Naive B cell (primary cell): ENCODE measurements around the gene SNX25. TPM values are rescaled to one million over a fixed set of nuclear protein-coding genes. Genes with fewer than 3 reads are reported as not detected.
"Not testable (repeated sequence)": the region's sequence is repeated elsewhere in the genome, so short reads cannot be mapped to it uniquely, and the experiment has no call there.

Source experiments
- ATAC-seq, 2 donors: fragments of 150-1000 bp; cut with Tn5 transposase; 2 replicates each; pipeline ENCODE4 v1.10.0; 2021; ENCODE audit warnings: low read depth in 2 of 2, mild to moderate bottlenecking in 2 of 2, moderate library complexity in 2 of 2
- DNase-seq: peaks from one replicate; pipeline ENCODE4 v3.0.0; 2022
- H3K27ac Mint-ChIP-seq, 6 donors: one replicate each; pipeline ENCODE4 v1.8.0; 2020 to 2022; ENCODE audit warnings: mild to moderate bottlenecking in 6 of 6, mixed read lengths in 6 of 6, moderate library complexity in 5 of 6, inconsistent platforms in 2 of 6
- H3K27me3 Mint-ChIP-seq, 3 donors: one replicate each; pipeline ENCODE4 v1.8.0; 2021 to 2022; ENCODE audit warnings: mixed read lengths in 3 of 3, mild to moderate bottlenecking in 1 of 3
- H3K36me3 Mint-ChIP-seq, 2 donors: one replicate each; pipeline ENCODE4 v1.8.0; 2020 to 2022; ENCODE audit warnings: mixed read lengths in 2 of 2, inconsistent platforms in 1 of 2, mild to moderate bottlenecking in 1 of 2
- H3K4me1 Mint-ChIP-seq, 3 donors: one replicate each; pipeline ENCODE4 v1.8.0; 2020 to 2022; ENCODE audit warnings: mixed read lengths in 3 of 3, inconsistent platforms in 1 of 3, mild to moderate bottlenecking in 1 of 3, moderate library complexity in 1 of 3
- H3K4me3 Mint-ChIP-seq, 8 donors: one replicate each; pipeline ENCODE4 v1.8.0; 2020 to 2022; ENCODE audit warnings: mild to moderate bottlenecking in 8 of 8, mixed read lengths in 8 of 8, moderate library complexity in 8 of 8, inconsistent platforms in 2 of 8
- H3K9me3 Mint-ChIP-seq, 7 donors: one replicate each; pipeline ENCODE4 v1.8.0; 2020 to 2022; ENCODE audit warnings: mixed read lengths in 7 of 7, mild to moderate bottlenecking in 5 of 7, inconsistent platforms in 2 of 7, moderate library complexity in 1 of 7
- polyA plus RNA-seq, 6 donors: library from polyadenylated mRNA; unstranded; fragments of 300-500 nt; fragmentation: Illumina TruSeq; gene quantifications; one replicate each; pipeline ENCODE4 v1.2.3, GENCODE V29; 2021; ENCODE audit warnings: low read depth in 6 of 6

Gene SNX25
- polyA plus RNA-seq, 6 donors from 2014 or later, result 10.8 to 28.1 (median 16.8) TPM

GRCh38 chr4:185224597-185224996 is 15.2 kb downstream of the SNX25 start:
- Mint-ChIP-seq H3K27ac (no peak overlapping the region), H3K9me3 (peaks cover 0 to 4% (median 0%) of the 10 kb centered on the region in 7 donors), H3K4me3 (no peak overlapping the region), H3K36me3 (peaks cover 5 to 8% of the 10 kb centered on the region in 2 donors), H3K4me1 (peaks cover 28 to 52% (median 50%) of the 10 kb centered on the region in 3 donors), H3K27me3 (no peaks in the 10 kb centered on the region)
- DNase-seq, result no peak
- no peak for ATAC-seq

- ATAC-seq, result no peak
- Mint-ChIP-seq H3K4me1 (peaks cover 23 to 44% (median 41%) of the 10 kb centered on the region in 3 donors), H3K4me3 (no peak overlapping the region), H3K27ac (peak overlapping the region in 2 of 6 donors; percentile 30 to 68), H3K27me3 (no peaks in the 10 kb centered on the region), H3K36me3 (peaks cover 5 to 8% of the 10 kb centered on the region in 2 donors), H3K9me3 (peaks cover 0 to 4% (median 0%) of the 10 kb centered on the region in 7 donors)
- no peak for DNase-seq
Observed at GRCh38 chr4:185225940-185226339, 16.5 kb downstream of the SNX25 start.

GRCh38 chr4:185227131-185227551 is 17.7 kb downstream of the SNX25 start:
- H3K27ac Mint-ChIP-seq, result no peak overlapping the region
- peaks cover 22 to 40% (median 35%) of the 10 kb centered on the region in 3 donors for H3K4me1 Mint-ChIP-seq
- no peaks in the 10 kb centered on the region for H3K27me3 Mint-ChIP-seq
- H3K36me3 Mint-ChIP-seq, result no peaks in the 10 kb centered on the region
- no peak overlapping the region for H3K4me3 Mint-ChIP-seq
- H3K9me3 Mint-ChIP-seq, result peaks cover 0 to 4% (median 0%) of the 10 kb centered on the region in 7 donors
- ATAC-seq (no peak), DNase-seq (no peak)

GRCh38 chr4:185227713-185228278 is 18.4 kb downstream of the SNX25 start:
- no peak for DNase-seq

GRCh38 chr4:185229021-185229818 is 19.8 kb downstream of the SNX25 start:
- no peaks in the 10 kb centered on the region for H3K36me3 Mint-ChIP-seq
- ATAC-seq (no peak), DNase-seq (no peak)
- no peak overlapping the region for H3K27ac Mint-ChIP-seq
- peaks cover 26 to 33% (median 28%) of the 10 kb centered on the region in 3 donors for H3K4me1 Mint-ChIP-seq
- H3K27me3 Mint-ChIP-seq, result no peaks in the 10 kb centered on the region
- H3K4me3 Mint-ChIP-seq, result no peak overlapping the region
- no peaks in the 10 kb centered on the region for H3K9me3 Mint-ChIP-seq

More at GRCh38 chr4:185227713-185228278, 18.4 kb downstream of the SNX25 start:
- no peak for ATAC-seq
- Mint-ChIP-seq H3K27ac (no peak overlapping the region), H3K9me3 (peaks cover 0 to 4% (median 0%) of the 10 kb centered on the region in 7 donors), H3K4me3 (no peak overlapping the region), H3K27me3 (no peaks in the 10 kb centered on the region), H3K36me3 (no peaks in the 10 kb centered on the region), H3K4me1 (peaks cover 25 to 40% (median 33%) of the 10 kb centered on the region in 3 donors)

- DNase-seq (no peak), ATAC-seq (no peak)
- H3K36me3 Mint-ChIP-seq, result no peaks in the 10 kb centered on the region
- H3K4me1 Mint-ChIP-seq, result peaks cover 18 to 35% (median 25%) of the 10 kb centered on the region in 3 donors
- H3K27me3 Mint-ChIP-seq, result no peaks in the 10 kb centered on the region
- H3K4me3 Mint-ChIP-seq, result no peak overlapping the region
- peak overlapping the region in 2 of 6 donors; percentile 56 to 78 for H3K27ac Mint-ChIP-seq
- no peaks in the 10 kb centered on the region for H3K9me3 Mint-ChIP-seq
Observed at GRCh38 chr4:185232370-185232769, 23.0 kb downstream of the SNX25 start.

GRCh38 chr4:185235119-185235842 is 25.9 kb downstream of the SNX25 start:
- ATAC-seq, result no peak
- H3K4me1 Mint-ChIP-seq, result peaks cover 18 to 47% (median 30%) of the 10 kb centered on the region in 3 donors
- H3K4me3 Mint-ChIP-seq, result peak overlapping the region in 1 of 8 donors; percentile 57
- H3K27me3 Mint-ChIP-seq, result no peaks in the 10 kb centered on the region
- no peak for DNase-seq
- H3K27ac Mint-ChIP-seq, result peak overlapping the region in 2 of 6 donors; percentile 47 to 73
- H3K9me3 Mint-ChIP-seq, result peaks cover 0 to 8% (median 2%) of the 10 kb centered on the region in 7 donors
- no peaks in the 10 kb centered on the region for H3K36me3 Mint-ChIP-seq

- Mint-ChIP-seq H3K27ac (peak overlapping the region in 1 of 6 donors; percentile 15), H3K9me3 (peaks cover 0 to 8% (median 2%) of the 10 kb centered on the region in 7 donors), H3K4me3 (peak overlapping the region in 1 of 8 donors; percentile 57), H3K4me1 (peaks cover 18 to 41% (median 30%) of the 10 kb centered on the region in 3 donors), H3K36me3 (no peaks in the 10 kb centered on the region), H3K27me3 (no peaks in the 10 kb centered on the region)
- DNase-seq, result no peak
- ATAC-seq, result no peak
Observed at GRCh38 chr4:185235843-185236503, 26.6 kb downstream of the SNX25 start.

- Mint-ChIP-seq H3K9me3 (peaks cover 0 to 8% (median 2%) of the 10 kb centered on the region in 7 donors), H3K27me3 (no peaks in the 10 kb centered on the region), H3K27ac (peak overlapping the region in 2 of 6 donors; percentile 8 to 34), H3K4me3 (peak overlapping the region in 1 of 8 donors; percentile 25), H3K36me3 (no peaks in the 10 kb centered on the region), H3K4me1 (peaks cover 12 to 36% (median 25%) of the 10 kb centered on the region in 3 donors)
- DNase-seq (no peak), ATAC-seq (no peak)
Observed at GRCh38 chr4:185237175-185237574, 27.8 kb downstream of the SNX25 start.

- Mint-ChIP-seq H3K27ac (peak overlapping the region in 5 of 6 donors; percentile 31 to 80 (median 40)), H3K4me3 (peak overlapping the region in 1 of 8 donors; percentile 5), H3K27me3 (no peaks in the 10 kb centered on the region), H3K9me3 (peaks cover 0 to 8% (median 2%) of the 10 kb centered on the region in 7 donors), H3K36me3 (no peaks in the 10 kb centered on the region), H3K4me1 (peaks cover 5 to 36% (median 30%) of the 10 kb centered on the region in 3 donors)
- DNase-seq (no peak), ATAC-seq (no peak)
Observed at GRCh38 chr4:185238215-185238681, 28.9 kb downstream of the SNX25 start.

- Mint-ChIP-seq H3K9me3 (peaks cover 0 to 8% (median 2%) of the 10 kb centered on the region in 7 donors), H3K4me3 (no peak overlapping the region), H3K36me3 (no peaks in the 10 kb centered on the region), H3K27me3 (no peaks in the 10 kb centered on the region), H3K27ac (peak overlapping the region in 4 of 6 donors; percentile 7 to 70 (median 30)), H3K4me1 (peaks cover 7 to 38% (median 35%) of the 10 kb centered on the region in 3 donors)
- DNase-seq (no peak), ATAC-seq (no peak)
Observed at GRCh38 chr4:185238750-185239149, 29.4 kb downstream of the SNX25 start.

- DNase-seq, H3K36me3 Mint-ChIP-seq, H3K4me3 Mint-ChIP-seq, H3K9me3 Mint-ChIP-seq, H3K27ac Mint-ChIP-seq, H3K27me3 Mint-ChIP-seq, ATAC-seq: not testable (repeated sequence)
- H3K4me1 Mint-ChIP-seq, result peaks cover 5 to 35% (median 32%) of the 10 kb centered on the region in 3 donors
Observed at GRCh38 chr4:185240486-185240885, 31.1 kb downstream of the SNX25 start.
